HG03103 (cell line): Measurements from ENCODE around the gene EMC9.
A peak's percentile ranks its signal among the peaks of the same experiment; 100 is the strongest.

Source experiments
- ATAC-seq: cut with Tn5 transposase; IDR thresholded peaks from one replicate; pipeline ENCODE4 v1.9.1; 2021; ENCODE audit warnings: low read depth; ENCODE audit not compliant: unreplicated experiment

The EMC9 gene, protein sequence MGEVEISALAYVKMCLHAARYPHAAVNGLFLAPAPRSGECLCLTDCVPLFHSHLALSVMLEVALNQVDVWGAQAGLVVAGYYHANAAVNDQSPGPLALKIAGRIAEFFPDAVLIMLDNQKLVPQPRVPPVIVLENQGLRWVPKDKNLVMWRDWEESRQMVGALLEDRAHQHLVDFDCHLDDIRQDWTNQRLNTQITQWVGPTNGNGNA

DNA sequence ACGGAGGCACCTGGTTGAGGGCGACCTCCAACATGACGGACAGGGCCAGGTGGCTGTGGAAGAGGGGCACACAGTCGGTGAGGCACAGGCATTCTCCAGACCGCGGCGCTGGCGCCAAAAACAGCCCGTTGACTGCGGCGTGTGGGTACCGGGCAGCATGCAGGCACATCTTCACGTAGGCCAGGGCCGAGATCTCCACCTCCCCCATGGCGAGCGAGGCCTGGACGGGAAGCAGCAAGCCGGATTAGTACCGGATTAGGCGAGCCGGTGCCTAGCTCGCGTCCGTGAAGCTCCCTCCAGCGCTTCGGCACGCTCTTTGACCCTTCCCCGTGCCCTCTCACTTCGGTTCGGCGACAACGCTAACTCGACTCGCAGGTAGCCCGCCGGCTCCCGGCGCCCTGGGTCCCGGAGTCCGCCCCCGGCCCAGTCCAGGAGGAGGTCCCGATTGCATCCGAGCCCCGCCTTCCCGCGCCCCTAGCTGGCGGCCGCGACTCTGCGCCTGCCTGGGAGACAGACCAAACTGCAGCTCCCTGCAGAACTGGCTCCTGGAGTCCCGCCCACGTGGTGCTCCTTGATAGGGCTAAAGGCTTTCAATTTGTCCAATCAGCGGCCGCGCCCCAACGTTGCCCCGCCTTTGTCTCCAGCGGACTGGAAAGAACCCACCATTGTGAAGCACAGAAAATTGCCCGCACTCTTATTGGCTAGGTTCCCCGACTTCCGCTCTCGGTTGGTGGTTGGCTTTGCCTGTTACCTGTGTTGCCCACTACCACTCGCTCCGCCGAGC lies at the start of gene EMC9:
Gene EMC9, minus strand, starts transcription at position 495 of the 784 bp plus-strand sequence. Its CDS starts 287 bp downstream, at position 208.
- peak; percentile 77 for ATAC-seq

DNA sequence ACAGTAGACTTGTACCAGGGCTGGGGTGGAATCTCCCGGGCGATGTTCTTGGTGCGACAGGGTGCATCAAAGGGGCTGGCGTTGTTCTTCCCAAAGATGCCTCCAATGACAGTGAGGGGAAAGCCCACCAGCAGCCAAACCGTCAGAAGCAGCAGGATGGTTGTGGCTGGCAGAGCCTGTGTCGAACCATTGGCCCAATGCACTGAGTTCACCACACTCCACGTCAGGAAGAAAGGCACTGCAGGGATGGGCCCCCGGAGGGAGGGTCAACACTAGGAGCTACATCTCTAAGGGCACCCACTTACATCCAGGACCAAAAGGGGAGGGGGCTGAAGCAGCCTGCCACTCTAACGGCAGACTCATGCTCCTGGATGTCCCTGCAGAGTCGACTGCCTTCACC lies 49.0 kb upstream of the EMC9 start:
- ATAC-seq: no peak

DNA sequence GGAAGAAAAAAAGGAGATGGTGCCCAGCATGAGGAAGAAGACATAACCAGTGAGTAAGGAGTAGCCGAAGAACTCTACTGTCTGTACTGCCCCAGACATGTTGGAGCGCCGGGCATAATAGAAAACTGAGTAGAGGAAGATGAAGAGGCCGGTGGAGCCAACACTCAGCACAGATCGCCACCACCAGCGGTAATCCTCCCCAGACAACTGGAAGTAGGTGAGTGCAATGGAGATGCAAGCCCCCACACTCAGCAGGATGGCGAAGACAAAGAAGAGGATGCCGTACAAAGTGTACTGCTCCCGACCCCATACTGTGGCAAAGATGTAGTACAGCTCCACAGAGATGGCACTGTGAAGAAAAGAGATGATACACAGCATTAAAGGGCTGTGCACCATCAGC lies 48.1 kb upstream of the EMC9 start:
- ATAC-seq: no peak

DNA sequence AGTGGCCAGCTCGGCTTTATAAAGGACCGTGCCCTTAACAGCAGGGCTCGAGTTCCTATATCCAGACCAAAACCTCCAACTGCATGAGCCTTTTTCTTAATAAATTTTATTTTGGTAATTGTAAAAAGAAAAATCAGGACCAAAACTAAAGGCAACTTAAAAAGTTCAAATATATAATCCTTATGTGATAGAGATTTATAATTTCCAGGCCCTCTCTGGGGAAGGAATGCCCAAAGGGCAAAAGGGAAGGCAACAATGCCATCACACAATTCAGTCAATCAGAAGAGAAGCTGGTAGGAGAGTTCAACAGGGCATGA lies 47.6 kb upstream of the EMC9 start:
- ATAC-seq: no peak

DNA sequence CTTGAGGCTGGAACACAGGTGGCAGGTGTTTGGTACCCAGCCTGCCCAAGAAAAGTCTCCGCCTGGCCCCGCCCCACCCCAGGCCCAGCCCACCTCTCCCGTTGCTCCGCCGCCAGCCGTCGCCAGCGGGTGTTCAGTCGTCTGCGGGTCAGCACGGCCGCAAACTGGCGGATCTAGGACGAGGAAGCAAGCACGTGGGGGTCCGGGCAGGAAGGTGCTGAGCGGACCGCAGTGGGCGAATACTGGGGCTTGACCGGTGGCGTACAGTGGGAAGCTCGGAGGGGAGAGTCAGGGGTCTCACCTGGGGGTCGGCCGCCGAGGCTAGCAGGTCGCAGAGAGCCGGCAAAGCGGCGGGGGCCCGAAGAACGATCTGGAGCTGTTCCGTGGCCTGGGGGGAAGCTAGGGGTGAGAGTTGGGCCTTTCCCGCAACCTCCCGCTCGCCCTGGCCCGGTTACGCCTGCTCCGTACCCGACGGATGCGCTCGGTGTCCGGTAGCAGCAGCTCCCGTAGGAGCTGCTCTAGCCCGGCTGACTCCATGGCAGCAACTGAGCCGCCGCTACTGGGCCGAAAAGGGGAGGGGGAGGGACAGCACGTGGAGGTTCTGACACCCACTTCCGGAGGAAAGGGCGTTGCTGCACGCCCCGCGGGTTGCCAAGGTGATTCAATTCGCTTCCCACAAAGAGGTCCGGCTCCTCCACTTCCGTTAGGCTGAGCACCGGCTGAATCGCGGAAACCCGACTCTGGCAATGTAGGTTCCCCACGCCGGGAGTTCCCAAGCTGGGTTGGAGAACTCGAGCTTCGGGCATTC lies 47.1 kb upstream of the EMC9 start, which contains the start of gene IPO4:
Gene IPO4, minus strand, starts transcription at position 566 of the 808 bp plus-strand sequence. Its CDS starts 29 bp downstream, at position 537.
- peak; percentile 85 for ATAC-seq

DNA sequence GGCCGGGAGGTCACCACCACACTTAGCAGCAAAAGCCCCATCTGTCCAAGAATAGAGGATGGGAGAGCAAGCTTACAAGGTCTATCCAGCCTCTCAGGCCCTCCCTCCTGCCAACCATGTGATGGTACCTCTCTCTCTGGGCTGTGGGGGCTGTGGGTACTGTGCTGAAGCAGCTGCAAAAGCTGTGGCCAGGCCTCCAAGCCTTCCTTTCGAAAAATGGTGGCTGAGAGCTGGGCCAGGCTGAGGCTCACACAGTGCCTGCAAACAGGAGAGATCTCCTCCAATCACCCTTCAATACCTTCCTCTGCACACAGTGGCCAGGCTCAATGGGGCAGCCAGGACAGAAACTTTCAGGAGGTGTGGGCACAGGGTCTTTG lies 46.1 kb upstream of the EMC9 start:
- ATAC-seq: no peak

DNA sequence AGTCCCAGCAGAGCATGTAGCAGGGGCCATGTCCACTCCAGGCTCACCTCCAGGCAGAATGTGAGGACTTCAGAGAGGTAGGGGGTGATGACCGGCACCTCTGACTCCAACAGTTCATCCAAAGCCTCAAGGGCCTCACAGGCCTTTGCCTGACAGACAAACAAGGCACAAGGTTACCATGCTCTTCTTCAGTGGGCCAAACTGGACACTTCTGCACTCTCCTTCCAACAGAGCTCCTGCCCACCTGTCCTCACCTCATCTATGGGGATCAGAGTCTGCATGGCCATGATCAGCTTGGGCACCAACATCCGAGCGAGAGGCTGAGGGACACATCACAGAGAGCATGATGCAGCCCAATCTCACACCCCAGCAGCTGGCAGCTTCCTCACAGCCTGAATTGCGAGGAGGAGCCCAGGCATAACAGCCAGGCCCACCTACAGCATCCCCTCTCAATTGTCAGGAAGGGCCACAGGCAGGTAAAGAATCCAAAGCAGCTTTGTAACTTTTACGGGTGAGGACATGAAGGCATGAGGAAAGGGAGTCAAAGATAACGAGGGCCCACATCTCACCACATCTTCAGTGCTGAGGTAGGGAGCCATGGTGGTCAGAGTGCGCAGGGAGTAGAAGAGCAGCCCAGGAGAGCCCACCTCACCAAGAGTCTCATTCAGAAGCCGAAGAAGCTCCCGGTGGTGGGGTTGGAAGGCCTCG lies 45.6 kb upstream of the EMC9 start:
- no peak for ATAC-seq

DNA sequence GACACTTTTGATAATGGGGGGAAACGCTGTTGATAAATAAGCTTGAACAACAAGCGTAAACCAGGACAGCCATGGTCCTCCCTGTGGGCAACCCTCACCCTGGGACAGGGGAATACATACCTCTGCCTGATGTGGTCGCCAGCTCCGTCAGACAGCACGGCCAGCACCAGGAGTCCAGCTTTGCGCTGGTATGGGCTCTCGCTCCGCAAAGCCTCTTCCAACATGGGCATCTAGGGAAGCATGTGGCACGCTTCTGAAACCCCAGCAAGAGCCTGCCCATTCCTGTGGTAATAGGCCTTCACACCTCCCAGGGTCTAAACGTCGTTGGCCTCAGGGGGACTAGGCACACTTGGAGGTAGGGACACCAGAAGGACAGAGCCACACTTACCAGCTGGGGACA lies 44.4 kb upstream of the EMC9 start:
- ATAC-seq: no peak

DNA sequence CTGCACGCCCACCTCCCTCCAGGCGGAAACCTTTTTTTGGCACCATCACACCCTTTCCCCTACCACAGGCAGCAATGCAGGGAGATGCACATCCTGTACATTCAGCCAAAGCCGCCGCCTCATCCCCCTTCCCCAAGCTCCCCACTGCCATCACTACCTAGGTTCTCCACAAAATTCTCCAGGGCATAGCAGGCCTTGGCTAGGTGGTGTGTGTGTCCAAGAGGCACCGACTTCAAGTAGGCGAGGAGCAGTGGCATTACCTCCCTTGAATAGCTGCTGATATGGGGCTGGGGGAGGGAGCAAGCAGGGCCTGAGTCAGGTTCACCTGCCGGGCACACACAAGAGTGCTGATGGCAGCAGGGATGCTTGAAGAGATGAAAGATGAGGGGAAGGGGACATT lies 43.6 kb upstream of the EMC9 start:
- ATAC-seq: no peak

DNA sequence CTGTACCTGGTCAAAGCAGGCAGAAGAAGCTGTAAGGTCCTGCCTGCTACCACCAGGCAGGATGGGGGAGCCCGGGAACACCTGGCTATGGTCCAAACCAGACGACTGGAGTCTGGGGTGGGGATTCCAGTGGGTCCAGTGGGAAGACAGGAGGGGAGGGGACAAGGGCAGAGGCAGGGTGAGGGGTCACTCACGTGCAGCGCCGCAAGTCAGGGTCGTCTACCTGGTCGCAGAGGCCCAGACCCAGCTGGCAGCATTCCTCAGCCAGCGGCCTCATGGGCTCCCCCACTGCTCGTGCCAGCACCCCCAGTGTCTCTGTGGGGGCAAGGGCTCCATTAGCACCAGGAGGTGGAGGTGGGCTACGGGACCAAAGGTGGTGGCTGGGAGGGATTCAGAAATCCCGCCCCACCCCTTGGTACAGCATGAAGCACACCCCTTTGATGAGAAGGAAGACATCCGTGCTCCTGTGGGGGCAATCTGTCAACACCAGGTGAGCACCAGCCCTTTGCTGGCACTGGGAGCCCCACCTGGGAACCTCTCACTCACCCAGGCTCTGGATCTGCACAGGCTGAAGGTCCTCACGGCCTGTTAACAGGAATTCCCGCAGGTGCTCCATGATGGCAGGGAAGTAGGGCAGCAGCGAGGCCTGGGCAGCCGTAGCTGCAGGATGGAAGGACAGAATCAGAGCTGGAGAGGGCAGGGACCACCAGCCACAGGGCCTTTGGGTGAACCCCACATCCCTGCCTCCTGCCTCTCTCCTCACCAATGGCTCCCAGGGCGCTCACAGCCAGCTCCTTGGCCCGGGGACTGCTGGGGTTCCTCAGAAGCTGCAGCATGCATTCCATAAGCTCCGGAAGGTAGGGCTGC lies 42.9 kb upstream of the EMC9 start:
- no peak for ATAC-seq

DNA sequence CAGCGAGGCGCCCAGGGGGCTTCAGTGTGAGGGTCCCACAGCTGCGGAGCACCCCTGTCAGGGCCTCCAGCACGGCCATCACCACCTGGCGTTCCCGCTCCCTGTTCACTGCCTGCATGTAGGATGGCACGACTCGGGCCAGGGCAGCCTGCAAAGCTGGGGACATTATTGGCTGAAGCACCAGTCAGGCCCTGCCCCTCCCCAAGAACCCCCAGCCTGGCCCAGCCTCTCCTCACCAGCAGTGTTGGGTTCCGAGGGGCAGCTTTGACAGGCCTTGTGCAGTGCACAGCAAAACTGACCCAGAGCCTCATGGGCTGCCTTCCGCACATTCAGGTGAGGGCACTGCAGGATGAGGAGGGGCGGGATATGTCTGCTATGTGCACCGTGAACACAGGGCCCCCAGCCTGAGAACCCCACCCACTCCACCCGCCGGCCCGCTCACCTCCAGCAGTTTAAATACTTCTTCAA lies 41.7 kb upstream of the EMC9 start:
- no peak for ATAC-seq

DNA sequence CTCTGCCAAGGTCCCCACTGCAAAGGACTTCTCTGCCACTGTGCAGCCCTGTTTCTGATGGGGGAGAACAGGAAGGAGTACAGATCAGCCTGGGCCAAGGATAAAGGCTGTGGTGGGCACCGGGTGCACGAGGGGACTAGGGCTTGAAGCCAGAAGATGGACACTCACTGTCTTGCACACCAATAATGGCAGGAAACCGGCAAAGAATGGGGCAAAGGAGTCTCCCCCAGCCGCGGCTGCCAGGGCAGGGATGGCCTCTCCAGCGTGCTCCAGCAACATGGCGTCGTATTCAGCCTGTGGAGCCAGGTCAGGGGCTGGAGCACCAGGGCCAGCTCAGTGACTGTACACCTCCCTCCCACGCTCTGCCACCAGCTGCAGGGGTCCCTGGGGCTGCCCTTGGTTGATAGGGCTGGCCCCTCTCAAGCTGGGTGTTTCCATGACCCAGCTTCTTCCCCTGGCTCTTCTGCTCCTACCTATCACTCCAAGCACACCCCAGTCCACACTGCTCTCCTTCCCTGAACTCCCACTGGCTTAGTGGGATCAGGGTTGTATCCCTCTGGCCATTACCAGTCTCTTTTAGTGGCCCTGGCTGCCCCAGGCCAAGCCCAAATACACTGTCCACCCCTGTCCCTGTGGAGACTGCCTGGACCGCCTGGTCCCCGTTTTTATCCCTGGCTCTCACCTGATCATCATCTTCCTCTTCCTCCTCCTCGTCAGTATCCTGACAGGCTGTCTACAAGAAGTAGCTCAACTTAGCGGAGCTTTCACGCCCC lies 40.9 kb upstream of the EMC9 start:
- no peak for ATAC-seq

DNA sequence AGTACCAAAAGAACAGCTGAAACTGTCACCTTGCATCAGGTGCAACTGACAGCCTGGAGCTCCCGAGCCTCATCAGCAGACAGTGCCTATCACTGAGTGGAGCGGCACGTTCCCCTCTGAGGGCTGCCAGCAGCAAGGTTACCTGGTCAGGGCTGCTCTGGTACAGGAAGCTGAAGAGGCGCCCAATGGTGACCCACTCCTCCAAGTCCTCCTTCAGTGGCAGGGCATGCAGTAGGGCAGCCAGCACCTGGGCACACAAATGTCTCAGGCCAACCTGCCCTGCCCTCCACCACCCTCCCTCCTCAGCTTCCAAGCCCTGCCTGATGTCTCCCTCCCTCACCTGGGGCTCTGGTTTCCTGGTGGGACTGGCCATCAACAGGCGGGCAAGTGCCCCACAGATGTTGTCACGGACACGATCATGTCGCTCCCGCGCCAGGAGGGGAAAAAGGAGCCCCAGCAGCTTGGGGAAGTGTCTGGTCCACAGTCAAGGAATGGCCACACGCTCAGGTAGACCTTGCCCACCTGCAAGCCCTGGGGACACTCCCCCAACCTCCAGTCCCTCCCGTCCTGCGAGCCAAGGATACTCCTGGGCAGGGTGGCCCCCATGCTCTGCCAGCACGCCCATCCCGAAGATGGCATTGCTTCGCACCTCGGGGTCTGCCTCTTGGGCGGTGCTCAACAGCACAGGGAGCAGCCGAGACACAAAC lies 40.1 kb upstream of the EMC9 start:
- ATAC-seq: no peak

DNA sequence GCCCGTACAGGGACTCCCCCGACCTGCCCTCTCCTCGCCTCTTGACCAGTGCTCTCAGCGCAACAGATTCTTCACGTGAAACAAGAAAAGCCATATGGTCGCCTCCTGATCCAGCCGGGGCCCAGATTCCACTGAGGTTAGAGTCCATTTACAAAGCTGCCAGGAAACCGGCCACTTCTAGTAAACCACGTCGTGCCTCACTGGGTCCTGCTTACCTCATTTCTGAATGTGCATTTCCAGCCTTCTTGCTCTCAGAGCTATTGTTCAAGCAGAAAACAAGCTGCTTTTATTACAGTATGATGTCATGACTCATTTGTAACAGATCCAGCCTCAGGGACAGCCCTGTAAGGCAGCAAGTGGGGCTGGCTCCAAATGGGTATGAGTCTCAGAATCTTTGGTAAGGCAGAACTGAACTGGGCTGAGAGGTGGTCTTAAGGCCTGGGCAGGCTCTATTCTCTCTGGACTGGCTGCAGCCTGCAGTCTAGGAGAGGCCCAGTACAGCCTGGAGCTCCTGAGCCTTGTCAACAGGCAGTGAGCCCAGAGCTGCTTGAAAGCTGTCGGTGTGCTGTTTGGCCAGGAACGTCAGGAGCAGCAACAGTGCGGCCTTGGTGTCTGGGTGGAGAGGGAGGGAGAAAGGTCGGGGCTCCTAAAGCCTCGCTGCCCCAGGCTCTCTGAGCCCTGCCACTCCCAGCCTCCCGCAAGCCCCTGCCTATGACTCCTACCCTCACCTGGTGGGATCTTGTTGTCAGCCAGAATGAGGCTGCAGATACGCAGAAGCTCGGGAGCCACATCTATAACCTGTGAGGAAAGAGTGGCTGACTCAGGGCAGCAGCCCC lies 38.8 kb upstream of the EMC9 start:
- no peak for ATAC-seq

DNA sequence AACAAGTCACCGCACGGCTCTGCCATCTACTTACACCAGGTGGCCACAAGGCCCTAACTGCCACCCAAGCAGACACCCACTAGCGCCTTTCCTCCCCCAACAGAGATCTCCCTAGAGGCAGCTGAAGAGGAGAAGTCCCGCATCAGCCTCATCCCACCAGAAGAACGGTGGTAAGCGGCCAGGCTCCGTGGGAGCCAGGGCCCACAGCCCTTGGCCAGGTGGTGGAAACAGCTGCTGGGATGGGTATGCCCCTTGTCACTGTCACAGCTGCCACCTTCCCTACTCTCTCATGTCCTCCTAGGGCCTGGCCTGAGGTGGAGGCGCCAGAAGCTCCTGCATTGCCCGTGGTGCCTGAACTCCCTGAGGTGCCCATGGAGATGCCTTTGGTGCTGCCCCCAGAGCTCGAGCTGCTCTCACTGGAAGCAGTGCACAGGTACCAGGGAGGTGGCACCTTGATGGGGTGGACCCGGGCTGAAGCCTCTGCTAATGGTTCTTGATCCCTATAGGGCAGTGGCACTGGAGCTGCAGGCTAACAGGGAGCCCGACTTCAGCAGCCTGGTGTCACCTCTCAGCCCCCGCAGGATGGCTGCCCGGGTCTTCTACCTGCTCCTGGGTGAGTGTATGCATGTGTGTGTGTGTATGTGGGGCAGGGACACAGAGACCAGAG lies 38.0 kb upstream of the EMC9 start:
- no peak for ATAC-seq

DNA sequence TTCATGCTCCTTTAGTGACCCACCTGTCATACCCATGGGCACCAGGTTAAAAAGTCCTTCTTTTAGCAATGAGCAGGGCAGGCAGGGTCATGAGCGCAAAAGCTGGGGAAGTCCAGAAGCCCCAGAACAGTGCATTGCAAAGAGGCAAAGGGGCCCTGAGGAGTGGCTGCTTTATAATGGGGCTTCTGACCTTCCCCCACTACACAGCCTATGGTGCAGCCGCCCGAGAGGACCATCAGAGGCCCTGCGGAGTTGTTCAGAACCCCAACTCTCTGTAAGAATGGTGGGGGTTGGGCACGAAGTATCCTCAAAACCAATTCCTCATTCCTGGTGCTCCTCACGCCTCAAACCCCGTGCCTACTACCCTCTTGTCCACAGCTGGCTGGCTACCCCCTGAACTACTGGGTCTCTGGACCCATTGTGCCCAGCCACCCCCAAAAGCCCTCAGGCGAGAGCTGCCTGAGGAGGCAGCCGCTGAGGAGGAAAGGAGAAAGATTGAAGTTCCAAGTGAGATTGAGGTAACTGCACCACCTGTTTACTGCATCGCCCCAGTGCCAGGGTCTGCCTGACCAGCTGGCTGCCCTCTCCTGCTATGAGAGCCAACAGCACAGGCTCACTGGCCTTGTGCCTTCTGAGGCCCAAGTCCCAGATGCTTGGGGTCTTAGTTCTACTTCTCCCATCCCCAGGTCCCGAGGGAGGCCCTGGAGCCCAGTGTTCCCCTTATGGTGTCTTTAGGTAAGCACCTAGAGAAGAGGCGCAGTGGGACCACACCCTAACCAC lies 37.2 kb upstream of the EMC9 start:
- no peak for ATAC-seq
